Activated CD4-positive, alpha-beta memory T cell treated with anti-CD3 and anti-CD28 coated beads for 36 hours (primary cell): ENCODE data around the gene ME2. TPM values are rescaled to one million over a fixed set of nuclear protein-coding genes. Genes with fewer than 3 reads are reported as not detected.
"Not testable (repeated sequence)": the region's sequence is repeated elsewhere in the genome, so short reads cannot be mapped to it uniquely, and the experiment has no call there.

Source experiments
- CTCF ChIA-PET: fragments of 350-600 bp; sonication (Branson Sonifier 250); formaldehyde crosslinking; loops from one replicate; lab custom pipeline; 2021; ENCODE audit warnings: antibody characterized with exemption, inconsistent platforms; lab: Charles Lee
- POLR2A ChIA-PET: fragments of 350-600 bp; sonication (Branson Sonifier 250); formaldehyde crosslinking; loops from one replicate; lab custom pipeline; 2021; ENCODE audit warnings: antibody characterized with exemption; lab: Charles Lee
- DNase-seq: peaks from one replicate; pipeline ENCODE4 v3.0.0-alpha.2; 2020
- H3K27ac Mint-ChIP-seq: one replicate; pipeline ENCODE4 v1.8.0; 2021; ENCODE audit warnings: mixed read lengths
- H3K27me3 Mint-ChIP-seq: one replicate; pipeline ENCODE4 v1.8.0; 2021; ENCODE audit warnings: mixed read lengths
- H3K36me3 Mint-ChIP-seq: one replicate; pipeline ENCODE4 v1.8.0; 2021; ENCODE audit warnings: mixed read lengths
- H3K4me1 Mint-ChIP-seq: one replicate; pipeline ENCODE4 v1.8.0; 2021; ENCODE audit warnings: low read depth, mixed read lengths
- H3K4me3 Mint-ChIP-seq: one replicate; pipeline ENCODE4 v1.8.0; 2021; ENCODE audit warnings: mild to moderate bottlenecking, mixed read lengths
- H3K9me3 Mint-ChIP-seq: one replicate; pipeline ENCODE4 v1.8.0; 2021; ENCODE audit warnings: mixed read lengths
- intact Hi-C: fragments of 100-400 bp; cut with micrococcal nuclease; formaldehyde crosslinking; loops from one replicate; pipeline ENCODE4 v1.15.1; 2023
- total RNA-seq, 2 experiments: library from RNA; stranded (reverse); gene quantifications; one replicate each; pipeline ENCODE4 v1.2.3, GENCODE V29; 2021

ME2 gene
- total RNA-seq, 2 experiments from 2014 or later, result 111 to 115 TPM

DNA sequence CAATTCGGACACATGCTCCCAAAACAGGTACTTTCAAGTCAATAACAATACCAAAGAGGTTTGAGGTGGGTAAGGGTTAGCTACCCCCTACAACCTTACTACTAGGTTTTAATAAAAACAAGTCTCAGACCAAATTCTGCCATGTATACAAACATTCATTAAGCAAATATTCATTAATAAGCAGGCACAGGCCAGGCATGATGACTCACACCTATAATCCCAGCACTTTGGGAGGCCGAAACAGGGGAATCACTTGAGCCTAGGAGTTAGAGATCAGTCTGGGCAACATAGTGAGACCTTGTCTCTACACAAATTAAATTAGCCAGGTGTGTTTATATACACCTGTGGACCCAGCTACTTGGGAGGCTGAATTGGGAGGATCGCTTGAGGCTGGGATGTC is 77.2 kb downstream of the ME2 start:
- H3K9me3 Mint-ChIP-seq, result peaks cover 5% of the 10 kb centered on the region
- intact Hi-C loops, result no loop called here
- H3K4me1 Mint-ChIP-seq, result no peaks in the 10 kb centered on the region
- no peak overlapping the region for H3K4me3 Mint-ChIP-seq
- DNase-seq, result no peak
- POLR2A ChIA-PET, result no interaction called here
- no peak overlapping the region for H3K27ac Mint-ChIP-seq
- CTCF ChIA-PET, result interaction anchor here (1.2 kb wide), 1 partner anchor 95 kb away, joined by 4 read pairs; no protein-coding TSS in a partner anchor
- no peaks in the 10 kb centered on the region for H3K27me3 Mint-ChIP-seq
- peaks cover 3% of the 10 kb centered on the region for H3K36me3 Mint-ChIP-seq

DNA sequence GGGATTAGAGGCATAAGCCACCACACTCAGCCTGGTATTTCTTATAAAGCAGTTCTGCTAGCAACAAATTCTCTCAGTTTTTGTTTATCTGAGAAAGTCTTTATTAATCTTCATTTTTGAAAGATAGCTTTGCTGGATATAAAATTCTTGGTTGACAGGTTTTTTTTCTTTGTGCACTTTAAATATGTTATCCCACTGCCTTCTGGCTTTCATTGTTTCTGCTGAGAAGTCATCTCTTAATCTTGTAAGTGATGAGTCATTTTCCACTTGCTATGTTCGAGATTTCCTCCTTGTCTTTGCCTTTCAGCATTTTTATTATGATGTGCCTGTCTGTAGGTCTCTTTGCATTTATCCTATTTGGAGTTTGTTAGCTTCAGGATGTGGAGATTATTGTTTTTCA is 83.1 kb downstream of the ME2 start:
- intact Hi-C loops, result no loop called here
- no peaks in the 10 kb centered on the region for H3K27me3 Mint-ChIP-seq
- peaks cover 34% of the 10 kb centered on the region for H3K9me3 Mint-ChIP-seq
- no peak overlapping the region for H3K4me3 Mint-ChIP-seq
- CTCF ChIA-PET, result interaction anchor here (0.6 kb wide), 1 partner anchor 8 kb away, joined by 3 read pairs; no protein-coding TSS in a partner anchor
- POLR2A ChIA-PET, result interaction anchor here (0.6 kb wide), 1 partner anchor 87 kb away, joined by 5 read pairs; no protein-coding TSS in a partner anchor
- H3K4me1 Mint-ChIP-seq, result no peaks in the 10 kb centered on the region
- H3K36me3 Mint-ChIP-seq, result peaks cover 22% of the 10 kb centered on the region
- no peak overlapping the region for H3K27ac Mint-ChIP-seq
- no peak for DNase-seq

DNA sequence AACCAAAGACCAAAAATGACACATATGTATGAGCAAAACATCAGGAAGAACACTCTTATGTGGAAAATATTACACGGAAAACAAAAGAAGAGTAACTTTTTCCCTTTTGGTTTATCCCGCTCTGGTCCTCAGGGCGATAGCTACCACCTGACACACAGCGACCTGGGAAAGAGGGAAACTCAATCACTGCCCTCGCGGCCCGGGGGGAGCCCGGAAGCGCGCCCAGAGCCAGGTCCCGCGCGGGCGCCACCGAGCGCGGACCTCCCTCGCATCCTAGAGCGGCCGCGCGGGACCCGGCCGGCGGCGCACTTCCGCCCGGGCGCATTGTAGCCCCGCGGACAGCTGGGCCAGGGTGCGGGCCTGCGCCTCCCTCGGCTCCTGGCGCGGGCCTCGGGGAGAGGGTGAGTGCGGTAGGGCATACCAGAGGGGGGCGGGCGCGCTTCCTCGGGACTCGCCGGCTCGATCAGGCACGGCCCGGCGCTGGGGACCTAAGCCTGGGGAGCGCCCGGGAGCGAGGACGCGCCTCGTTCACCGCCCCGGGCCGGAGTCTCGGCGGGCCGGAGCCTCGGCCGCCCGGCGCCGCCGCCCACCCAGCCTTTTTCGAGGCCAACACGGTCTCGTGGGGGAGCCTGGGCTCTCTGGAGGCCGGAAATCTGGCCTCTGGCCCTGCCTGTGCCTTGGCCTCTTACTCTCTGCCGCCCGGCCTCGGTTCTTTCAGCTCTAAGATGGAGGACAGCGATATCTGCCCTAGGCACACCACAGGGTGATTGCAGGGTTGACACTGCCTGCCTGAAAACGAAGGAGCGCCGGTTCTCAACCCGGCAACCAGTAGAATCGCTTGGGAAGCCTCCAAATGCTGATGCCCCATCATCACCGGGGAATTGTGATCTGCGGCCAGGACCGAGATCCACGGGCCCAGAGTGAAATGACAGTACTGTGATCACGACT is 89.1 kb downstream of the ME2 start, which contains the start of gene ELAC1:
Gene ELAC1, plus strand, starts transcription at position 327 of the 948 bp plus-strand sequence. CDS start 6,365 bp downstream, outside the sequence.
- peaks cover 12% of the 10 kb centered on the region for H3K9me3 Mint-ChIP-seq
- H3K4me1 Mint-ChIP-seq, result peaks cover 26% of the 10 kb centered on the region
- ChIA-PET POLR2A (interaction anchor here (0.6 to 3.0 kb wide), 6 partner anchors 19 to 788 kb away, joined by 3 to 21 read pairs (median 6); partner anchors contain the start of genes ME2 and SMAD4), CTCF (interaction anchor here (1.5 to 2.7 kb wide), 2 partner anchors 61 to 89 kb away, joined by 4 to 13 read pairs; partner anchors contain the start of genes ME2 and SMAD4)
- H3K4me3 Mint-ChIP-seq, result peak within 1 kb of the TSS; percentile 96
- H3K36me3 Mint-ChIP-seq, result peaks cover 15% of the 10 kb centered on the region
- peak; percentile 71 for DNase-seq
- intact Hi-C loops, result loop anchor here (1.0 to 2.0 kb wide), 3 partner anchors 62 to 90 kb away; partner anchors contain the start of gene SMAD4
- no peaks in the 10 kb centered on the region for H3K27me3 Mint-ChIP-seq
- H3K27ac Mint-ChIP-seq, result peak within 1 kb of the TSS; percentile 94

DNA sequence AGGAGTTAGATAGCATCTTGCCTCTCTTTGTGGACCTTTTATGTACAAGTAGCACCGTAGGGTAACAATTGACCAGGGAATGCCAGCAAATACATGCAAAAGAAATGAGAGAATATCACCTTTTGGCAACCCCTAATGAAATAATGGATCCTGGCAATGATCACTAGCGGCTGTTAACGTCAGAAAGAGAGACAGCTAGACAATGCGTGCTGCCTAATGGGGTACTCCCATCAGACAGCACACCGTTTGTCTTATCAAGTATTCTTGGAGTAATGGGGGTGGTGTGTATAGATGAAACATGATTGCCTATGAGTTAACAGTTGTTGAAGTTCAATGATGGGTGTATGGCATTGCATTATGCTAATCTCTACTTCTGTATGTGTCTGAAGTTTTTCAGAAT is 90.5 kb downstream of the ME2 start:
- H3K9me3 Mint-ChIP-seq, result no peaks in the 10 kb centered on the region
- H3K4me1 Mint-ChIP-seq, result peaks cover 37% of the 10 kb centered on the region
- peaks cover 6% of the 10 kb centered on the region for H3K36me3 Mint-ChIP-seq
- H3K27me3 Mint-ChIP-seq, result no peaks in the 10 kb centered on the region
- no peak overlapping the region for H3K27ac Mint-ChIP-seq
- H3K4me3 Mint-ChIP-seq, result peak overlapping the region; percentile 96
- no peak for DNase-seq
- CTCF ChIA-PET, result no interaction called here
- intact Hi-C loops, result loop anchor here (2.0 kb wide), 1 partner anchor 81 kb away; no protein-coding TSS in a partner anchor
- POLR2A ChIA-PET, result no interaction called here

DNA sequence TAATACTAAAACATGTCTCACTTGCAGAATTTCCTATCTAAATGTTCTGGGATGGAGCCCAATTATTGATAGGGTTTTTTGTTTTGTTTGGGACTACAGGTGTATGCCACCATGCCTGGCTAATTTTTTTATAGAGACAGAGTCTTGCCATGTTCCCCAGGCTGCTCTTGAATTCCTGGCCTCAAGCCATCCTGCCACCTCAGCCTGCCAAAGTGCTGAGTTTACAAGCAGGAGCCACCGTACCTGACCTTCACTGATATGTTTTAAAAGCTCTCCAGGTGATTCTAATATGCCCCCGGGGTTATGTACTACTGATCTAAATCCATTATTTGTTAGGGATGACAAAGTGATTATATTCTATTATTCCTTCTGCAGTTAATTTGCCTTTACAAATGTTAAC is 91.1 kb downstream of the ME2 start:
- Mint-ChIP-seq H3K4me3 (no peak overlapping the region), H3K36me3 (peaks cover 11% of the 10 kb centered on the region), H3K27me3 (no peaks in the 10 kb centered on the region), H3K9me3 (no peaks in the 10 kb centered on the region), H3K4me1 (peaks cover 37% of the 10 kb centered on the region), H3K27ac (no peak overlapping the region)
- intact Hi-C loops, result loop anchor here (5.0 kb wide), 3 partner anchors 182 to 227 kb away; partner anchors contain the start of gene MEX3C
- ChIA-PET CTCF (interaction anchor here (0.7 kb wide), 1 partner anchor 8 kb away, joined by 3 read pairs; no protein-coding TSS in a partner anchor), POLR2A (no interaction called here)
- DNase-seq, result no peak

DNA sequence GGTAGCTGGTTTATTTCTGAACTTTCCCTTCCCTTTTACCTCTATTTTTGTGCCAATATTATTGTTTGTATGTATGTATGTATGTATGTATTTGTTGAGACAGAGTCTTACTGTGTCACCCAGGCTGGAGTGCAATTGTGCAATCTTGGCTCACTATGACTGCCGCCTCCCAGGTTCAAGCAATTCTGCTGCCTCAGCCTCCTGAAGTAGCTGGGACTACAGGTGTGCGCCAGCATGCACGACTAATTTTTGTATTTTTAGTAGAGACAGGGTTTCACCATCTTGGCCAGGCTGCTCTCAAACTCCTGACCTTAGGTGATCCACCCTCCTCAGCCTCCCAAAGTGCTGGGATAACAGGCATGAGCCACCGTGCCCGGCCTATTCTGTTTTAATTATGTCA is 93.5 kb downstream of the ME2 start:
- peak; percentile 42 for DNase-seq
- Mint-ChIP-seq H3K4me1 (peaks cover 36% of the 10 kb centered on the region), H3K36me3 (peaks cover 34% of the 10 kb centered on the region)
- H3K9me3 Mint-ChIP-seq, H3K27me3 Mint-ChIP-seq, H3K4me3 Mint-ChIP-seq, POLR2A ChIA-PET, H3K27ac Mint-ChIP-seq: not testable (repeated sequence)
- intact Hi-C loops, result loop anchor here (5.0 kb wide), 3 partner anchors 180 to 225 kb away; partner anchors contain the start of gene MEX3C
- CTCF ChIA-PET, result interaction anchor here (0.9 kb wide), 1 partner anchor 94 kb away, joined by 4 read pairs; the partner anchor contains the start of gene ME2

DNA sequence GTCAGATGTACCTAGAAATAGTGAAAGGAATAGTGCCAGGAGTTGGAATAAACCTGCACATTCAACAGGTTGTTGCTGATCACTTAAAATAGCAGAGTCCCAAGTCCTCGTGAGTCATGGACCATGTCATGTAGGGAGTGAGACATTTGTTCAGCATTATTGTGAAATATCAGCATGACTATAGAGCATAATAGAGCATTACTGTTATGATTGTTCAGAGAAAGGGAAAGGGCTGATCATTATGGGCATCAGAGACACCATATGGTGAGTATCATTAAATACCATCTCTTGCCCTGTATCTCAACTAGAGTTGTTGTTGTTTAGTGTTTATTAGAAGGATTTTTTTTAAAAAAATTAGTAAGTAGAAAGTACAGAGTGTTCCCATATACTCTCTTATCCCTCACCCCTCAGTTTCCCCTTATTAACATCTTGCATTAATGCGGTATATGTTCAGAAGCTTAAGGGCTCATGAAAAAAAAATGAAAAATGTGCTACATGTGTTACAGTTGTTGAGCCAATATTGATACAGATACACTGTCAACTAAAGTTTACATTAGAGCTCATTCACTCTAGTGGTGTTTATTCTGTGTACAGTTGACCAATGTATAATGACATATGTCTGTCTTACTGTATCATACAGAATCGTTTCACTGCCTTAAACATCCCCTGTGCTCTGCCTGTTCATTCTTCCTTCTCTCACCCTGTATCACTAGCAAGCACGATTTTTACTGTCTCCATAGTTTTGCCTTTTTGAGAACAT is 94.6 kb downstream of the ME2 start:
- ChIA-PET CTCF (interaction anchor here (0.9 kb wide), 2 partner anchors 78 to 95 kb away, joined by 4 to 6 read pairs; partner anchors contain the start of gene ME2), POLR2A (no interaction called here)
- peak; percentile 23 for DNase-seq
- Mint-ChIP-seq H3K27me3 (no peaks in the 10 kb centered on the region), H3K9me3 (peaks cover 15% of the 10 kb centered on the region), H3K36me3 (peaks cover 43% of the 10 kb centered on the region), H3K27ac (peak overlapping the region; percentile 75), H3K4me3 (no peak overlapping the region), H3K4me1 (peaks cover 34% of the 10 kb centered on the region)
- intact Hi-C loops, result loop anchor here (1.0 to 5.0 kb wide), 7 partner anchors 57 to 224 kb away; partner anchors contain the start of genes MEX3C, MRO and SMAD4

DNA sequence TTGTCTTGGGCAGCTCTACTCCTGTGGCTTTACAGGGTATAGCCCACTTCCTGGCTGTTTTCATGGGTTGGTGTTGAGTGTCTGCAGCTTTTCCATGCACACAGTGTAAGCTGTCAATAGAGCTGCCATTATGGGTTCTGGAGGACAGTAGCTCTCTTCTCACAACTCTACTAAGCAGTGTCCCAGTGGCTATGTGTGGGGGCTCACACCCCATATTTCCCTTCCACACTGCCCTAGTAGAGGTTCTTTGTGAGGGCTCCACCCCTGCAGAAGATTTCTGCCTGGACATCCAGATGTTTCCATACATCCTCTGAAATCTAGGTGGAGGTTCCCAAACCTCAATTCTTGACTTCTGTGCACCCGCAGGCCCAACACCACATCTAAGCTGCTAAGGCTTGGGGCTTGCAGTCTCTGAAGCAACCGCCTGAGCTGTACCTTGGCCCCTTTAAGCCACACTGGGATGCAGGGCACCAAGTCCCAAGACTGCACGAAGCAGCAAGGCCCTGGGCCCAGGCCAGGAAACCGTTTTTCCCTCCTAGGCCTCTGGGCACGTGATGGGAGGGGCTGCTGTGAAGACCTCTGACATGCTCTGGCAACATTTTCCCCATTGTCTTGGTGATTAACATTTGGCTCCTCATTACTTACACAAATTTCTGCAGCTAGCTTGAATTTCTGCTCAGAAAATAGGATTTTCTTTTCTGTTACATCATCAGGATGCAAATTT is 98.3 kb downstream of the ME2 start:
- intact Hi-C loops, result no loop called here
- Mint-ChIP-seq H3K4me1 (peaks cover 18% of the 10 kb centered on the region), H3K4me3 (no peak overlapping the region), H3K9me3 (peaks cover 15% of the 10 kb centered on the region), H3K27ac (no peak overlapping the region), H3K36me3 (peaks cover 47% of the 10 kb centered on the region), H3K27me3 (no peaks in the 10 kb centered on the region)
- CTCF ChIA-PET, result no interaction called here
- DNase-seq, result no peak
- POLR2A ChIA-PET, result no interaction called here

DNA sequence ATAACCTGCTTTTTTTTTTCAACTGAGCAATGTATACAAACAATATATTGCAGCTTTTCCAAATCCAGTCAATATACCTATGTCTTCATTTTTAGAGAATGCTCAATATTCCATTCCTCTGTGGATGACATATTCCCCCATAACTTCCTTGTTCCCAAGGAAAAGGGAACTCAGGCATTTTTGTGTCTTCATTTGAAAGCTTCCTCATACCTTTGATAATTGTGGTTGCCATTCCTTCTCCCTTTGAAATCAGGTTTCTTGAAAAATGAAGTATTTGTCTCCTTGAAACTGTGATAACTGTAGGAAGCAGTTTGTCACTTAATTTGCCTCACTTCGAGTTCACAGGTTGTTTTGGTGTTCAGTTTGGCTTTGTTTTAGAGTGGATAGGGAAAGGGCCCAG is 102.5 kb downstream of the ME2 start:
- H3K27me3 Mint-ChIP-seq, result no peaks in the 10 kb centered on the region
- H3K4me3 Mint-ChIP-seq, result no peak overlapping the region
- DNase-seq, result no peak
- POLR2A ChIA-PET, result no interaction called here
- intact Hi-C loops, result no loop called here
- CTCF ChIA-PET, result no interaction called here
- H3K27ac Mint-ChIP-seq, result no peak overlapping the region
- H3K9me3 Mint-ChIP-seq, result peaks cover 15% of the 10 kb centered on the region
- no peaks in the 10 kb centered on the region for H3K4me1 Mint-ChIP-seq
- peaks cover 33% of the 10 kb centered on the region for H3K36me3 Mint-ChIP-seq

DNA sequence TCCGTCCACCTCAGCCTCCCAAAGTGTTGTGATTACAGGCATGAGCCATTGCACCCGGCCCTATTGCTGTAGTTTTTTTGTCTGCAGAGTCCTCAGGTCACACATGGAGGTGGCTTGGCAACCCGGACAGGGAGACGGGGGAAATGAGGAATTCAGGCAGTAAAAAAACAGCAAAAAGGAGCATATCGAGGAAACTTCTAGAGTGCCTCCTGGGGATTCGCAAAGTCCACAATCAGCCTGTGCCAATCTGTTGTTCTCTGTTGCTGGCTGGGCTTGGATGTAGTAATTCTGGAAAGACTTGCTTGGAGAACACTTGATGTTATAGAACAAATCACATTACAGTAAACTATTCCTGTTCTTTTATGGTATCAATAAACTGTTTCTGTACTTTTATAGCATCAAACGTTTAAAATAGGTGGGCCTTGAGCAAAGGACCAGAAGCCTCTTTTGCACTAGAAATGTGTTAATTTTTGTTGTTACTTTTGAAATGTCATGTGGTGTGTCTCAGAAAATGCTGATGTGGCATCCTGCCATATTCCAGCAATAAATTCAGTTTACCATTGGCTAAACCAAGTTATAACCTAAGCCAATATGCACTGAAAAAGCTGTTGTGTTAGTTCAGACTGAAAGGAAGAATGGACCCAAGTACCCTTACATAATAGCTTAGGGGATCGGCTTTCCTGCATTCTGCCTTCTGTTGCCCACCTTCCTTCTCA is 103.3 kb downstream of the ME2 start:
- Mint-ChIP-seq H3K4me1 (no peaks in the 10 kb centered on the region), H3K27me3 (no peaks in the 10 kb centered on the region), H3K4me3 (no peak overlapping the region), H3K9me3 (peaks cover 8% of the 10 kb centered on the region), H3K36me3 (peaks cover 28% of the 10 kb centered on the region), H3K27ac (no peak overlapping the region)
- intact Hi-C loops, result no loop called here
- CTCF ChIA-PET, result no interaction called here
- POLR2A ChIA-PET, result no interaction called here
- DNase-seq, result no peak
